Stimulated activated CD8-positive, alpha-beta memory T cell treated with anti-CD3 and anti-CD28 coated beads, Interleukin-4, amount 100 ng/mL, for 48 hours (primary cell): ENCODE results near the gene EIF4G3.
"Not testable (repeated sequence)": the region's sequence is repeated elsewhere in the genome, so short reads cannot be mapped to it uniquely, and the experiment has no call there.

Source experiments
- DNase-seq: peaks from one replicate; pipeline ENCODE4 v3.0.0-alpha.2; 2020

EIF4G3 gene

GRCh38 chr1:21099869-21100131, 76.9 kb downstream of the EIF4G3 start:
- DNase-seq, result no peak

- DNase-seq, result no peak
These were observed 77.4 kb downstream of the EIF4G3 start for GRCh38 chr1:21099034-21099868.

- DNase-seq, result no peak
These were observed 78.3 kb downstream of the EIF4G3 start for GRCh38 chr1:21098186-21098915.

GRCh38 chr1:21097729-21098128, 79.0 kb downstream of the EIF4G3 start:
- DNase-seq, result no peak

GRCh38 chr1:21095976-21096375, 80.7 kb downstream of the EIF4G3 start:
- DNase-seq, result no peak

- DNase-seq, result not testable (repeated sequence)
These were observed 82.4 kb downstream of the EIF4G3 start for GRCh38 chr1:21094282-21094681.

GRCh38 chr1:21093271-21093958, 83.3 kb downstream of the EIF4G3 start:
- DNase-seq, result not testable (repeated sequence)

- DNase-seq, result not testable (repeated sequence)
These were observed 84.2 kb downstream of the EIF4G3 start for GRCh38 chr1:21092545-21092944.

- peak; percentile 29 for DNase-seq
These were observed 85.5 kb downstream of the EIF4G3 start for GRCh38 chr1:21091053-21091690.

GRCh38 chr1:21090463-21090862, 86.2 kb downstream of the EIF4G3 start:
- DNase-seq, result no peak

GRCh38 chr1:21089731-21090130, 87.0 kb downstream of the EIF4G3 start:
- DNase-seq, result no peak

- DNase-seq, result no peak
These were observed 87.4 kb downstream of the EIF4G3 start for GRCh38 chr1:21089299-21089698.

- DNase-seq, result no peak
These were observed 92.4 kb downstream of the EIF4G3 start for GRCh38 chr1:21084111-21084810.

GRCh38 chr1:21082073-21082472, 94.6 kb downstream of the EIF4G3 start:
- no peak for DNase-seq

- no peak for DNase-seq
These were observed 99.6 kb downstream of the EIF4G3 start for GRCh38 chr1:21077085-21077484.

GRCh38 chr1:21072721-21073120, 104.0 kb downstream of the EIF4G3 start:
- DNase-seq, result no peak

GRCh38 chr1:21069549-21069948, 107.1 kb downstream of the EIF4G3 start:
- no peak for DNase-seq

- no peak for DNase-seq
These were observed 107.8 kb downstream of the EIF4G3 start for GRCh38 chr1:21068937-21069336.

GRCh38 chr1:21067551-21068227, 109.0 kb downstream of the EIF4G3 start:
- DNase-seq, result no peak

GRCh38 chr1:21066356-21067012, 110.2 kb downstream of the EIF4G3 start:
- no peak for DNase-seq

- no peak for DNase-seq
These were observed 110.8 kb downstream of the EIF4G3 start for GRCh38 chr1:21065851-21066250.

GRCh38 chr1:21064057-21064456, 112.6 kb downstream of the EIF4G3 start:
- DNase-seq, result no peak
